A673 (cell line): ENCODE measurements around the gene RNF208. TPM values are rescaled to one million over a fixed set of nuclear protein-coding genes. Genes with fewer than 3 reads are reported as not detected.

ENCODE experiments used
- BruUV-seq: library from RNA; stranded (reverse); fragments of 400-500 nt; replicated peaks from 2 replicates; lab custom pipeline; 2021; lab: Mats Ljungman, UMichigan
- CTCF ChIA-PET: fragments of 300-600 bp; sonication (Branson Sonifier 250); formaldehyde crosslinking; loops from one replicate; lab custom pipeline; 2022; ENCODE audit warnings: antibody characterized with exemption; lab: Charles Lee
- POLR2A ChIA-PET: fragments of 300-600 bp; sonication (Branson Sonifier 250); formaldehyde crosslinking; loops from one replicate; lab custom pipeline; 2022; ENCODE audit warnings: antibody characterized with exemption; ENCODE audit not compliant: low non-redundant PET; lab: Charles Lee
- DNase-seq: peaks from one replicate; pipeline ENCODE4 v3.0.0-alpha.2; 2015; ENCODE audit warnings: low spot score
- H3K27ac ChIP-seq: fragments of 200-600 bp; sonication (generic); 2 replicates; pipeline ENCODE4 v1.5.1; 2016; ENCODE audit warnings: mixed run types, low read depth, mild to moderate bottlenecking, mixed read lengths, antibody characterized with exemption, low read length; ENCODE audit not compliant: poor library complexity, severe bottlenecking
- H3K27me3 ChIP-seq: fragments of 200-600 bp; sonication (generic); replicated peaks from 2 replicates; pipeline ENCODE4 v1.6.1; 2017; ENCODE audit warnings: mixed run types, low read depth, mild to moderate bottlenecking, mixed read lengths, antibody characterized with exemption, low read length; ENCODE audit not compliant: insufficient read depth, poor library complexity
- H3K36me3 ChIP-seq: fragments of 200-600 bp; sonication (generic); 2 replicates; pipeline ENCODE4 v1.6.1; 2016; ENCODE audit warnings: mixed run types, mild to moderate bottlenecking, mixed read lengths, antibody characterized with exemption, low read length; ENCODE audit not compliant: insufficient read depth, poor library complexity, severe bottlenecking
- H3K4me1 ChIP-seq: fragments of 200-600 bp; sonication (generic); 2 replicates; pipeline ENCODE4 v1.6.1; 2017; ENCODE audit warnings: mixed run types, mild to moderate bottlenecking, mixed read lengths, antibody characterized with exemption, low read length; ENCODE audit not compliant: insufficient read depth, poor library complexity, severe bottlenecking
- H3K4me3 ChIP-seq: fragments of 200-600 bp; sonication (generic); 2 replicates; pipeline ENCODE4 v1.5.1; 2016; ENCODE audit warnings: low read depth, mixed run types, mild to moderate bottlenecking, mixed read lengths, low read length; ENCODE audit not compliant: poor library complexity, severe bottlenecking
- H3K9me3 ChIP-seq: fragments of 200-600 bp; sonication (generic); 2 replicates; pipeline ENCODE4 v1.6.1; 2016; ENCODE audit warnings: mixed run types, low read depth, mild to moderate bottlenecking, mixed read lengths, antibody characterized with exemption, low read length; ENCODE audit not compliant: poor library complexity, severe bottlenecking
- CTCF ChIP-seq: fragments of 300-800, 200-600 bp; sonication (generic); conservative IDR thresholded peaks from 2 replicates; pipeline ENCODE4 v1.5.1; 2017; ENCODE audit warnings: low read depth, mild to moderate bottlenecking, antibody characterized with exemption, low read length, moderate library complexity, mixed read lengths
- EZH2 ChIP-seq: fragments of 200-600 bp; sonication (generic); IDR thresholded peaks from 2 replicates; pipeline ENCODE4 v1.6.1; 2017; ENCODE audit warnings: borderline replicate concordance, low read depth, mild to moderate bottlenecking, mixed read lengths, antibody characterized with exemption, low read length; ENCODE audit not compliant: poor library complexity, severe bottlenecking
- intact Hi-C: fragments of 100-400 bp; cut with micrococcal nuclease; formaldehyde crosslinking; loops from one replicate; pipeline ENCODE4 v1.10.0; 2022; ENCODE audit not compliant: unreplicated experiment
- total RNA-seq: library from RNA; stranded (reverse); gene quantifications from 2 replicates; pipeline ENCODE4 v1.2.3, GENCODE V29; 2021

The RNF208 gene
- total RNA-seq, 1 experiment from 2014 or later = 13.7 TPM

- H3K27ac ChIP-seq = no peak overlapping the region
- peaks cover 9% of the 10 kb centered on the region for H3K4me1 ChIP-seq
- BruUV-seq = no TSS peak
- no peaks in the 10 kb centered on the region for H3K27me3 ChIP-seq
- H3K9me3 ChIP-seq = no peaks in the 10 kb centered on the region
- no peaks in the 10 kb centered on the region for H3K36me3 ChIP-seq
- POLR2A ChIA-PET = no interaction called here
- CTCF ChIA-PET = no interaction called here
- DNase-seq = no peak
- H3K4me3 ChIP-seq = peak overlapping the region; percentile 72
- intact Hi-C loops = loop anchor here (5.0 kb wide), 1 partner anchor 429 kb away; the partner anchor contains the start of gene TMEM141
- TF ChIP-seq EZH2 = no peak
- no peak for TF ChIP-seq CTCF
These were observed 940 bp downstream of the RNF208 start for GRCh38 chr9:137221095-137221505.

GRCh38 chr9:137220317-137221094 is 1.5 kb downstream of the RNF208 start:
- POLR2A ChIA-PET = no interaction called here
- TF ChIP-seq EZH2 = no peak
- TF ChIP-seq CTCF = no peak
- intact Hi-C loops = loop anchor here (5.0 kb wide), 1 partner anchor 428 kb away; the partner anchor contains the start of gene TMEM141
- H3K27me3 ChIP-seq = no peaks in the 10 kb centered on the region
- TSS peak; percentile 36 for BruUV-seq
- no peak overlapping the region for H3K27ac ChIP-seq
- DNase-seq = no peak
- H3K4me1 ChIP-seq = peaks cover 9% of the 10 kb centered on the region
- CTCF ChIA-PET = no interaction called here
- no peaks in the 10 kb centered on the region for H3K9me3 ChIP-seq
- no peak overlapping the region for H3K4me3 ChIP-seq
- peaks cover under 1% of the 10 kb centered on the region for H3K36me3 ChIP-seq

GRCh38 chr9:137219757-137220316 is 2.2 kb downstream of the RNF208 start:
- ChIA-PET POLR2A (no interaction called here), CTCF (no interaction called here)
- no peak overlapping the region for H3K27ac ChIP-seq
- peaks cover 5% of the 10 kb centered on the region for H3K36me3 ChIP-seq
- no TSS peak for BruUV-seq
- H3K4me3 ChIP-seq = no peak overlapping the region
- H3K27me3 ChIP-seq = no peaks in the 10 kb centered on the region
- DNase-seq = no peak
- H3K4me1 ChIP-seq = peaks cover 9% of the 10 kb centered on the region
- no peaks in the 10 kb centered on the region for H3K9me3 ChIP-seq
- intact Hi-C loops = loop anchor here (5.0 kb wide), 1 partner anchor 428 kb away; the partner anchor contains the start of gene TMEM141
- TF ChIP-seq CTCF = no peak
- TF ChIP-seq EZH2 = no peak
